Stimulated activated CD4-positive, alpha-beta T cell treated with anti-CD3 and anti-CD28 coated beads, Interleukin-12 subunit alpha, Interleukin-12 subunit beta, amount 100 ng/mL, for 24 hours (primary cell): ENCODE measurements around the gene KIF24.
"Not testable (repeated sequence)": the region's sequence is repeated elsewhere in the genome, so short reads cannot be mapped to it uniquely, and the experiment has no call there.

ENCODE experiments used
- DNase-seq, 2 experiments: peaks; one replicate each; pipeline ENCODE4 v3.0.0-alpha.2; 2020; ENCODE audit warnings: low read depth in 2 of 2

The KIF24 gene

DNA sequence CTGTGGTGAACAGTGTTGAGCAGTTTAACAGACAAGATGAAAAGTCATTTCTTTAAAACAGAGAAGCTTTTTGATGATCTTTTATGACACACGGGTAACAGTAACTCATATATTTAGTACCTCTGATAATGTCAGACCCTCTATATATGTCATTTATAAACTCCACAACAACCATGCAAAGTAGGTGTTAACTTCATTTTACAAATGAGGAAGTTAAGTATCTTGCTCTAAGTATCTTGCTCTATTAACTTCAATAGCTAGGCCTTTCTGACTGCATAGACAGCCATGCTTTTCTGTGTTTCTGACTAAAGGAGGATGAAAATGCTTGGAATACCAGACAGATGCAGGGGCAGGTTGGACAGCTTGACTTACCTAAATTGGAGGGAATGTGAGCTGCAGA, 2.1 kb upstream of the KIF24 start:
- DNase-seq: no peak

DNA sequence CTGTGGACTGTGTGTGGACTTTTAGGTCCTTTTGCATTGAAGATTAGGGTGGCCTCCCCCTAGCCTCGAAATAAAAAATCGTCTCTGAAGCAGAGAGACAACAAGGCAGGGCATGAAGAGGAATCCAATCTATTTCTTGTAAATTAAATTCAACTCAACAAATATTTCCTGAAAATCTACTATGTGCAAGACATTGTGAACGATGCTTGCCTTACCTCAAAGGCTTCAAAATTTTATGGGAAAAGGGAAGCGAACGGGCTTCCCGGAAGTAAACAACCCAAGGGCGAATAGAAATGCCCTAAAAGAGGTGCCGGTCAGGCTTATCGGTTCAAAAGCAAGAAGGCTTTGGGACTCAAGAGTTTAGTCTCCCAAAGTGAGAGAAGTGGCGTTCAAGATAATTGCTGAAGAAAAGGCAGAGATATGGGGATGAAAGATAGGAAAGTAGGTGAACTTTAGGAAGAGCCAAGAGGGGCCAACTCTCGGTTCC, 525 bp downstream of the KIF24 start:
- no peak for DNase-seq

DNA sequence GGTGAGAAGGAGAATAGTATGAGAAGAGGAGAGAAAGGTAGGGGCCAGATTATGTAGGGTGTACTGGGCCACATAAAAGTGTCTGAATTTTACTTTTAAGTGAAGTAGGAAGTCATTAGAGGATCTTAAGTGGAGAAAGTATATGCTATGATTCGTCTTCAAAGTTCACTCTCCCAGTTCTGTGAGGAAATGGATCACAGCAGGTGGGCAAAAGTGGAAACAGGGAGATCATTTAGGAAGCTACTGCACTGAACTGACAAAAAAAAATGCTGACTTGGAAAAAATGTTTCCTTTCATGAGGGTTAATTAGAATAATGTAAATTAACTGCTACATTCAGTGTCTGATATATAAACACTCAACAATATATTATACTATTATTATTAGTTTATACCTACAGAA, 2.4 kb downstream of the KIF24 start:
- no peak for DNase-seq

- no peak for DNase-seq
Measured at GRCh38 chr9:34322899-34323591, 6.0 kb downstream of the KIF24 start.

- DNase-seq: no peak
Measured at GRCh38 chr9:34321451-34321850, 7.6 kb downstream of the KIF24 start.

- no peak for DNase-seq
Measured at GRCh38 chr9:34318163-34318790, 10.8 kb downstream of the KIF24 start.

DNA sequence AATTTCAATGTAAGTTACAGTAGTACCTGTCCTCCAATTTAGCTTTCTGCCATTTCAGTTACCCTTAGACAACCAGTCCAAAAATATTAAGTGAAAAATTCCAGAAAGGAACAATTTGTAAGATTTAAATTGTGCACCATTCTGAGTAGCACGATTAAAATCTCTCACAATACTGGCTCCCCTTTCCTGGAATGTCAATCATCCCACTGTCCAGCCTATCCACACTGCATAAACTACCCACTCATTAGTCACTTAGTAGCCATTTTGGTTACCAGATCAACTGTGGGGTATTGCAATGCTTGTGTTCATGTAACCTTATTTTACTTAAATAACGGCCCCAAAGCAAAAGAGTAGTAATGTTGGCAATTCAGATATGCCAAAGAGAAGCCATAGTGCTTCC, 11.6 kb downstream of the KIF24 start:
- DNase-seq: no peak

DNA sequence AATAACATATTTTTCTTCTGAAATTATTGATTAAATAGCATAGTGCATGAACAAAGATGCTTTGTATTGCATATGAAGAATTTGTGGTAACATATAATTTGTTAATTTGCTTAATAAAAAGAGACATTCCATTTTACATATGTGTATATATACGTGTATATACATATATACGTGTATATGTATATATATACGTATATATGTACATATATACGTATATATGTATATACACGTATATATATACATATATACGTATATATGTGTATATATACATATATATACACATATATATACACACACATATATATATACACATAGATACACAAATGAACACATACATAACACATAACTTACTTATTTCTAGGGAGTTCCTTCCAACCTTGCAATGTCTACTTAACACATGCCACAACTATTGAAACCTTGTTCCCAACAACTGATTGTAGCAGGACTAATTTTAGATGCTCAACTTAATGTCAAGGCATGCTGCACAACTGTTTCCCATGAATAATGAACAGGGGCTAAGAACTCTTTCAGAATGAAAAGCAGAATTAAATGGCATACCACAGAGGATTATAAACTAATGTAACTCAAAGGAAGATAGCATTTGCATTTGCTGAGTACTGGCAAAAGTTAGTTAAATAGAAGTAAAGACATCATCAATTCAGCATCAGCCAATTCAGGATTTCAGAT, 17.4 kb downstream of the KIF24 start:
- no peak for DNase-seq

GRCh38 chr9:34310215-34310614, 18.9 kb downstream of the KIF24 start:
- DNase-seq: no peak

GRCh38 chr9:34308316-34308715, 20.8 kb downstream of the KIF24 start:
- DNase-seq: not testable (repeated sequence)

DNA sequence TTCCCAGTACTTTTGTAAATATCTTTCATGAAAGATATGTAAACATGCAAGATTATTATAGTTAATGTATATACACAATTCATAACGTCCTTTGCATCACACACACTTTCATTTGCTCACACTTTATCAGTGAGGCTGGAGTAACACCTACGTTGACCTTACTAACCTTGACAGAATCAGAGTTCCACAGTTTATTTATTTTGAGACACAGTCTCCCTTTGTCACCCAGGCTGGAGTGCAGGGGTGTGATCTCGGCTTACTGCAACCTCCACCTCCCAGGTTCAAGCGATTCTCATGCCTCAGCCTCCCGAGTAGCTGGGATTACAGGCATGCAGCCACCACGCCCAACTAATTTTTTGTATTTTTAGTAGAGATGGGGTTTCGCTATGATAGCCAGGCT, 28.0 kb downstream of the KIF24 start:
- DNase-seq: not testable (repeated sequence)

- DNase-seq: no peak
Measured at GRCh38 chr9:34292552-34292951, 36.5 kb downstream of the KIF24 start.

DNA sequence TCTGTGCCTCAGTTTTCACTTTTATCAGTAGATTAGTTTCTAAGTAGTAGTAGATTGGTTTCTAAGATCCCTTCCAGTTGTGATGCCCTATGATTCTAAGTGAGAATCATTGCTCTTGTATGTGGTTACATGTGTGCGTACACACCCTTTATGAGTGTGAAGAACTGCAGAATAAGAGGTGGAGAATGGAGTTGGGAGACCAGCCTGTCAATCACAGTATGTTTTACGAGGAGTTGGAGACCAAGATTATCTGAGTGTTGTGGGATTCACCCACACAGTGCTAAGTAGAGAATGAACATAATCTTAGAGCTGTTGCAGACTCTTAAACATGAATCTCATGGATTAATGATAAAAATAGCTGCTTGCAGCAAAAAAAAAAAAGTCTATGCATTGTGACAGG, 37.6 kb downstream of the KIF24 start:
- no peak for DNase-seq

- DNase-seq: no peak
Measured at GRCh38 chr9:34291023-34291422, 38.0 kb downstream of the KIF24 start.

- no peak for DNase-seq
Measured at GRCh38 chr9:34289159-34289558, 39.9 kb downstream of the KIF24 start.

DNA sequence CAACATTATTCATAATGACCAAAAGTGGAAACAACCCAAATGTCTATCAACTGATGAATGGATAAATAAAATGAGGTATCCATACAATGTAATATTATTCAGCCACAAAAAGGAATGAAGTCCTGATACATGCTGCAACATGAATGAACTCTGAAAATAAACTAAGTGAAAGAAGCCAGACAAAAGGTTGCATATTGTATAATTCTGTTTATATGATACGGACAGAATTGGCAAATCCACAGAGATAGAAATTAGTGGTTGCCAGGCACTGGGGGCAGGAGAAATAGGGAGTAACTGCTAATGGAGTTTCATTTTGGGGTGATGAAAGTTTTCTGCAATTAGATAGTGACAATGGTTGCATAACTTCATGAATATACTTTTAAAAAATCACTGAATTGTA, 47.0 kb downstream of the KIF24 start:
- DNase-seq: no peak

- DNase-seq: no peak
Measured at GRCh38 chr9:34279411-34279810, 49.7 kb downstream of the KIF24 start.
